SK-N-SH treated with all-trans-retinoic acid at 6 μM for 48 hours (cell line): ENCODE data around the gene PLCL2.

Experiments
- CSRNP3 ChIP-seq: fragments of 250-450 bp; sonication (Bioruptor Pico); IDR thresholded peaks from 2 replicates; pipeline ENCODE4 v1.5.1; 2021; ENCODE audit warnings: mild to moderate bottlenecking, moderate library complexity
- GLIS3 ChIP-seq: fragments of 250-450 bp; sonication (Bioruptor Pico); IDR thresholded peaks from 2 replicates; pipeline ENCODE4 v1.5.0; 2020; ENCODE audit warnings: mild to moderate bottlenecking, moderate library complexity
- ISL1 ChIP-seq: fragments of 250-450 bp; sonication (Bioruptor Pico); IDR thresholded peaks from 2 replicates; pipeline ENCODE4 v2.1.2; 2022; ENCODE audit warnings: mild to moderate bottlenecking, moderate library complexity
- OSR1 ChIP-seq: fragments of 250-450 bp; sonication (Bioruptor Pico); IDR thresholded peaks from 2 replicates; pipeline ENCODE4 v1.8.0; 2022; ENCODE audit warnings: moderate library complexity, mild to moderate bottlenecking, inconsistent platforms
- PATZ1 ChIP-seq: fragments of 250-450 bp; sonication (Bioruptor Pico); IDR thresholded peaks from 2 replicates; pipeline ENCODE4 v1.8.0; 2020; ENCODE audit warnings: mild to moderate bottlenecking, moderate library complexity, borderline replicate concordance
- TCF4 ChIP-seq: fragments of 250-450 bp; sonication (Bioruptor Pico); IDR thresholded peaks from 2 replicates; pipeline ENCODE4 v1.8.0; 2021; ENCODE audit warnings: mild to moderate bottlenecking, moderate library complexity, borderline replicate concordance
- ZFP30 ChIP-seq: fragments of 450-650 bp; formaldehyde crosslinking; IDR thresholded peaks from 2 replicates; pipeline ENCODE4 v1.5.0; 2022; ENCODE audit warnings: mild to moderate bottlenecking, moderate library complexity
- ZNF8 ChIP-seq: fragments of 450-650 bp; formaldehyde crosslinking; IDR thresholded peaks from 2 replicates; pipeline ENCODE4 v1.5.0; 2020; ENCODE audit warnings: mild to moderate bottlenecking, moderate library complexity
- TF ChIP-seq, protein P1 (sequence below): fragments of 250-450 bp; sonication (Bioruptor Pico); IDR thresholded peaks from 2 replicates; pipeline ENCODE4 v1.8.0; 2021; ENCODE audit warnings: low read depth, mild to moderate bottlenecking, moderate library complexity, borderline replicate concordance

DNA sequence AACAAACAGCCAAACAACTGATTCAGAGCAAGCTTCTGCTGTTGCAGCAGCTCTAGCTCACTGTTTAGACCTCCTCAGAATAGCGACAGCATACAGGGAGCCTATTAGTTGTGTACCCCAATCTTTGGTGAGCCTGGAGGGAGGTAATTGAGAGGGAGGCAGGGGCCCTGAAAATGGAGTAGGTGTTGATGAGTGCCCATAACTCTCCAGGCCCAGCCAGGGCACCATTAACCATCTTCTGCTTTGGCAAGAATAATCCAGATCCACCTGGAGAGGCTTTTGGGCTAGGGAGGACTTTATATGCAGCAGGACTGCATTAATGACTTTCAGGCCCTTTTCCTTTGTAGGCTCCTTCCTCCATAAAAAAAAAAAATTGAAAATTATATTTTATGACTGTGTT lies 20.9 kb downstream of the PLCL2 start:
- no peak for TF ChIP-seq GLIS3 (CRISPR knock-in tag)
- no peak for TF ChIP-seq PATZ1 (CRISPR knock-in tag)
- TF ChIP-seq ZFP30: no peak
- TF ChIP-seq CSRNP3 (CRISPR knock-in tag): no peak
- TF ChIP-seq ZNF8: no peak
- TF ChIP-seq, protein P1, sequence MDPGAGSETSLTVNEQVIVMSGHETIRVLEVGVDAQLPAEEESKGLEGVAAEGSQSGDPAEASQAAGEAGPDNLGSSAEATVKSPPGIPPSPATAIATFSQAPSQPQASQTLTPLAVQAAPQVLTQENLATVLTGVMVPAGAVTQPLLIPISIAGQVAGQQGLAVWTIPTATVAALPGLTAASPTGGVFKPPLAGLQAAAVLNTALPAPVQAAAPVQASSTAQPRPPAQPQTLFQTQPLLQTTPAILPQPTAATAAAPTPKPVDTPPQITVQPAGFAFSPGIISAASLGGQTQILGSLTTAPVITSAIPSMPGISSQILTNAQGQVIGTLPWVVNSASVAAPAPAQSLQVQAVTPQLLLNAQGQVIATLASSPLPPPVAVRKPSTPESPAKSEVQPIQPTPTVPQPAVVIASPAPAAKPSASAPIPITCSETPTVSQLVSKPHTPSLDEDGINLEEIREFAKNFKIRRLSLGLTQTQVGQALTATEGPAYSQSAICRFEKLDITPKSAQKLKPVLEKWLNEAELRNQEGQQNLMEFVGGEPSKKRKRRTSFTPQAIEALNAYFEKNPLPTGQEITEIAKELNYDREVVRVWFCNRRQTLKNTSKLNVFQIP (CRISPR knock-in tag): no peak
- TF ChIP-seq TCF4 (CRISPR knock-in tag): no peak
- TF ChIP-seq ISL1 (CRISPR knock-in tag): no peak
- TF ChIP-seq OSR1: no peak
